Stimulated activated effector memory CD8-positive, alpha-beta T cell treated with anti-CD3 and anti-CD28 coated beads, Interleukin-12 subunit alpha, Interleukin-12 subunit beta, amount 100 ng/mL, for 72 hours (primary cell): ENCODE data around the gene ZNF503.

Experiments used
- ATAC-seq: fragments of 150-1000 bp; cut with Tn5 transposase; 2 replicates; pipeline ENCODE4 v1.10.0; 2021
- DNase-seq, 2 donors: peaks; one replicate each; pipeline ENCODE4 v3.0.0; 2021 to 2022; ENCODE audit warnings: low spot score in 2 of 2
- H3K27ac Mint-ChIP-seq: one replicate; pipeline ENCODE4 v1.8.0; 2022; ENCODE audit warnings: mild to moderate bottlenecking, mixed read lengths
- H3K36me3 Mint-ChIP-seq: one replicate; pipeline ENCODE4 v1.8.0; 2022; ENCODE audit warnings: mild to moderate bottlenecking, mixed read lengths
- H3K4me1 Mint-ChIP-seq: one replicate; pipeline ENCODE4 v1.8.0; 2022; ENCODE audit warnings: mixed read lengths
- H3K4me3 Mint-ChIP-seq: one replicate; pipeline ENCODE4 v1.8.0; 2022; ENCODE audit warnings: mild to moderate bottlenecking, mixed read lengths
- H3K9me3 Mint-ChIP-seq: one replicate; pipeline ENCODE4 v1.8.0; 2022; ENCODE audit warnings: mixed read lengths

The ZNF503 gene

GRCh38 chr10:75404815-75405597 is 3.4 kb upstream of the ZNF503 start:
- Mint-ChIP-seq H3K9me3 (no peaks in the 10 kb centered on the region), H3K4me1 (peaks cover 41% of the 10 kb centered on the region), H3K4me3 (no peak overlapping the region), H3K27ac (no peak overlapping the region), H3K36me3 (no peaks in the 10 kb centered on the region)
- no peak for ATAC-seq
- no peak for DNase-seq

- Mint-ChIP-seq H3K9me3 (no peaks in the 10 kb centered on the region), H3K27ac (no peak overlapping the region), H3K4me3 (no peak overlapping the region), H3K4me1 (peaks cover 41% of the 10 kb centered on the region), H3K36me3 (no peaks in the 10 kb centered on the region)
- DNase-seq (no peak), ATAC-seq (no peak)
Observed at GRCh38 chr10:75403939-75404814, 2.6 kb upstream of the ZNF503 start.

GRCh38 chr10:75403144-75403938 is 1.8 kb upstream of the ZNF503 start:
- ATAC-seq, result no peak

GRCh38 chr10:75402486-75403143 is 1.1 kb upstream of the ZNF503 start:
- peaks cover 40% of the 10 kb centered on the region for H3K4me1 Mint-ChIP-seq
- H3K9me3 Mint-ChIP-seq, result no peaks in the 10 kb centered on the region
- no peaks in the 10 kb centered on the region for H3K36me3 Mint-ChIP-seq
- H3K27ac Mint-ChIP-seq, result no peak overlapping the region
- H3K4me3 Mint-ChIP-seq, result peak overlapping the region; percentile 73
- ATAC-seq (no peak), DNase-seq (no peak)

More at GRCh38 chr10:75403144-75403938, 1.8 kb upstream of the ZNF503 start:
- no peaks in the 10 kb centered on the region for H3K36me3 Mint-ChIP-seq
- H3K9me3 Mint-ChIP-seq, result no peaks in the 10 kb centered on the region
- DNase-seq, result peak in 1 of 2 donors; percentile 53
- no peak overlapping the region for H3K27ac Mint-ChIP-seq
- H3K4me1 Mint-ChIP-seq, result peaks cover 41% of the 10 kb centered on the region
- H3K4me3 Mint-ChIP-seq, result peak overlapping the region; percentile 73

GRCh38 chr10:75400771-75401568 is 594 bp downstream of the ZNF503 start:
- H3K27ac Mint-ChIP-seq, result no peak overlapping the region
- peaks cover 34% of the 10 kb centered on the region for H3K4me1 Mint-ChIP-seq
- peak overlapping the region; percentile 73 for H3K4me3 Mint-ChIP-seq
- ATAC-seq, result peak; percentile 42
- DNase-seq, result peak in 1 of 2 donors; percentile 62
- no peaks in the 10 kb centered on the region for H3K9me3 Mint-ChIP-seq
- no peaks in the 10 kb centered on the region for H3K36me3 Mint-ChIP-seq

- ATAC-seq (no peak), DNase-seq (no peak)
- H3K4me1 Mint-ChIP-seq, result peaks cover 30% of the 10 kb centered on the region
- peak overlapping the region; percentile 73 for H3K4me3 Mint-ChIP-seq
- no peaks in the 10 kb centered on the region for H3K9me3 Mint-ChIP-seq
- H3K27ac Mint-ChIP-seq, result no peak overlapping the region
- H3K36me3 Mint-ChIP-seq, result no peaks in the 10 kb centered on the region
Observed at GRCh38 chr10:75400163-75400770, 1.3 kb downstream of the ZNF503 start.

- Mint-ChIP-seq H3K4me3 (peak overlapping the region; percentile 73), H3K36me3 (peaks cover 5% of the 10 kb centered on the region), H3K27ac (no peak overlapping the region), H3K9me3 (no peaks in the 10 kb centered on the region), H3K4me1 (peaks cover 36% of the 10 kb centered on the region)
- DNase-seq (peak in 1 of 2 donors; percentile 61), ATAC-seq (no peak)
Observed at GRCh38 chr10:75399461-75400162, 2.0 kb downstream of the ZNF503 start.

- Mint-ChIP-seq H3K27ac (no peak overlapping the region), H3K9me3 (no peaks in the 10 kb centered on the region), H3K4me1 (peaks cover 32% of the 10 kb centered on the region), H3K4me3 (no peak overlapping the region), H3K36me3 (peaks cover 6% of the 10 kb centered on the region)
- ATAC-seq, result no peak
- no peak for DNase-seq
Observed at GRCh38 chr10:75398692-75399460, 2.7 kb downstream of the ZNF503 start.

- no peak for DNase-seq
- Mint-ChIP-seq H3K27ac (no peak overlapping the region), H3K4me3 (no peak overlapping the region), H3K4me1 (peaks cover 28% of the 10 kb centered on the region), H3K9me3 (no peaks in the 10 kb centered on the region), H3K36me3 (peaks cover 6% of the 10 kb centered on the region)
- no peak for ATAC-seq
Observed at GRCh38 chr10:75398200-75398691, 3.3 kb downstream of the ZNF503 start.

- no peaks in the 10 kb centered on the region for H3K9me3 Mint-ChIP-seq
- no peak for DNase-seq
- no peak for ATAC-seq
- H3K27ac Mint-ChIP-seq, result no peak overlapping the region
- H3K4me1 Mint-ChIP-seq, result peaks cover 22% of the 10 kb centered on the region
- H3K4me3 Mint-ChIP-seq, result no peak overlapping the region
- H3K36me3 Mint-ChIP-seq, result peaks cover 6% of the 10 kb centered on the region
Observed at GRCh38 chr10:75397496-75398199, 3.9 kb downstream of the ZNF503 start.

GRCh38 chr10:75396631-75397495 is 4.7 kb downstream of the ZNF503 start:
- Mint-ChIP-seq H3K4me1 (peaks cover 16% of the 10 kb centered on the region), H3K9me3 (no peaks in the 10 kb centered on the region), H3K4me3 (no peak overlapping the region), H3K27ac (no peak overlapping the region), H3K36me3 (peaks cover 6% of the 10 kb centered on the region)
- DNase-seq (no peak), ATAC-seq (no peak)
